Ishikawa (cell line): ENCODE measurements around the gene HMX1.

Source experiments
- CEBPB ChIP-seq: IDR thresholded peaks from 2 replicates; pipeline ENCODE4 v1.6.1; 2012
- EGR1 ChIP-seq: IDR thresholded peaks from 2 replicates; pipeline ENCODE4 v1.6.1; 2012
- EP300 ChIP-seq: IDR thresholded peaks from 2 replicates; pipeline ENCODE4 v1.6.1; 2012; ENCODE audit warnings: borderline replicate concordance
- FOXM1 ChIP-seq: IDR thresholded peaks from 2 replicates; pipeline ENCODE4 v1.6.1; 2012; ENCODE audit warnings: low read depth, borderline replicate concordance
- RAD21 ChIP-seq: IDR thresholded peaks from 2 replicates; pipeline ENCODE4 v1.6.1; 2012; ENCODE audit warnings: low read depth
- TAF1 ChIP-seq: IDR thresholded peaks from 2 replicates; pipeline ENCODE4 v1.6.1; 2012; ENCODE audit warnings: low read depth, mild to moderate bottlenecking
- TCF12 ChIP-seq: IDR thresholded peaks from 2 replicates; pipeline ENCODE4 v1.6.1; 2012; ENCODE audit warnings: low read depth
- YY1 ChIP-seq: IDR thresholded peaks from 2 replicates; pipeline ENCODE4 v1.6.1; 2012; ENCODE audit warnings: low read depth
- TF ChIP-seq, protein P1 (sequence below): IDR thresholded peaks from 2 replicates; pipeline ENCODE4 v1.6.1; 2012; ENCODE audit warnings: low read depth, mild to moderate bottlenecking

DNA sequence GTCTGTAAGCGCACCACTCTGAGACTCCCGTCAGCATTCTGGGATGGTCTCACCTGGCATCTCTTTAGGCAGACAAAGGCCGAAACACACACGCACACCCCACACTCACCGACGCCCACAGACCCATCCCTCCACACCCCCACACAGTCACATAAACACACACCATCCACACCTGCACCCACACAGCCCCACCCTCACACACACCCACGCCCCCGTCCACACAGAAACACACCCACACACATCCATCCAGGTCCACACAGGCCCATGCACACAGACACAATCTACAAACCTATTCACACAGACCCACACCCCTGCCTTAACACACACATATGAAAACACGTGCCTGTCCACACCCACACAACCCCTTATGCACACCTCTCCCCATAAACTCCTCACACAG, 9.2 kb upstream of the HMX1 start:
- TF ChIP-seq FOXM1 (no peak), RAD21 (no peak), YY1 (no peak), EP300 (no peak), TAF1 (no peak), TCF12 (no peak), CEBPB (no peak), EGR1 (no peak)
- TF ChIP-seq, protein P1, sequence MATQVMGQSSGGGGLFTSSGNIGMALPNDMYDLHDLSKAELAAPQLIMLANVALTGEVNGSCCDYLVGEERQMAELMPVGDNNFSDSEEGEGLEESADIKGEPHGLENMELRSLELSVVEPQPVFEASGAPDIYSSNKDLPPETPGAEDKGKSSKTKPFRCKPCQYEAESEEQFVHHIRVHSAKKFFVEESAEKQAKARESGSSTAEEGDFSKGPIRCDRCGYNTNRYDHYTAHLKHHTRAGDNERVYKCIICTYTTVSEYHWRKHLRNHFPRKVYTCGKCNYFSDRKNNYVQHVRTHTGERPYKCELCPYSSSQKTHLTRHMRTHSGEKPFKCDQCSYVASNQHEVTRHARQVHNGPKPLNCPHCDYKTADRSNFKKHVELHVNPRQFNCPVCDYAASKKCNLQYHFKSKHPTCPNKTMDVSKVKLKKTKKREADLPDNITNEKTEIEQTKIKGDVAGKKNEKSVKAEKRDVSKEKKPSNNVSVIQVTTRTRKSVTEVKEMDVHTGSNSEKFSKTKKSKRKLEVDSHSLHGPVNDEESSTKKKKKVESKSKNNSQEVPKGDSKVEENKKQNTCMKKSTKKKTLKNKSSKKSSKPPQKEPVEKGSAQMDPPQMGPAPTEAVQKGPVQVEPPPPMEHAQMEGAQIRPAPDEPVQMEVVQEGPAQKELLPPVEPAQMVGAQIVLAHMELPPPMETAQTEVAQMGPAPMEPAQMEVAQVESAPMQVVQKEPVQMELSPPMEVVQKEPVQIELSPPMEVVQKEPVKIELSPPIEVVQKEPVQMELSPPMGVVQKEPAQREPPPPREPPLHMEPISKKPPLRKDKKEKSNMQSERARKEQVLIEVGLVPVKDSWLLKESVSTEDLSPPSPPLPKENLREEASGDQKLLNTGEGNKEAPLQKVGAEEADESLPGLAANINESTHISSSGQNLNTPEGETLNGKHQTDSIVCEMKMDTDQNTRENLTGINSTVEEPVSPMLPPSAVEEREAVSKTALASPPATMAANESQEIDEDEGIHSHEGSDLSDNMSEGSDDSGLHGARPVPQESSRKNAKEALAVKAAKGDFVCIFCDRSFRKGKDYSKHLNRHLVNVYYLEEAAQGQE: no peak
